Mucosa of descending colon (tissue), 3 donors: Measurements from ENCODE around the gene RCAN3. TPM values are rescaled to one million over a fixed set of nuclear protein-coding genes. Genes with fewer than 3 reads are reported as not detected.
"Not testable (repeated sequence)": the region's sequence is repeated elsewhere in the genome, so short reads cannot be mapped to it uniquely, and the experiment has no call there.

Experiments
- ATAC-seq: fragments of 200-7000 bp; cut with Tn5 transposase; one replicate; pipeline ENCODE4 v1.9.1; 2020; ENCODE audit warnings: mild to moderate bottlenecking, moderate library complexity
- DNase-seq, 3 donors: peaks; one replicate each; pipeline ENCODE4 v3.0.0-alpha.2; 2020
- H3K36me3 ChIP-seq: fragments of 200-600 bp; one replicate; pipeline ENCODE4 v1.8.0; 2021; ENCODE audit warnings: low read depth, mild to moderate bottlenecking
- H3K4me1 ChIP-seq: fragments of 200-600 bp; one replicate; pipeline ENCODE4 v1.8.0; 2021; ENCODE audit warnings: low read depth, mild to moderate bottlenecking
- H3K4me3 ChIP-seq: fragments of 200-600 bp; one replicate; pipeline ENCODE4 v1.8.0; 2021; ENCODE audit warnings: mild to moderate bottlenecking
- H3K9me3 ChIP-seq: fragments of 200-600 bp; one replicate; pipeline ENCODE4 v1.8.0; 2021; ENCODE audit warnings: mild to moderate bottlenecking
- CTCF ChIP-seq: fragments of 200-600 bp; IDR thresholded peaks from one replicate; pipeline ENCODE4 v1.8.0; 2022; ENCODE audit warnings: antibody characterized with exemption, mild to moderate bottlenecking
- intact Hi-C, 2 donors: fragments of 100-400 bp; cut with DNase I in 1 of 2; cut with micrococcal nuclease in 1 of 2; formaldehyde crosslinking; loops; one replicate each; pipeline versions ENCODE4 v1.11.0 to v1.11.1; 2022; cut with DNase I, micrococcal nuclease
- total RNA-seq, 3 donors: library from RNA; stranded (reverse); fragmentation: NEBNext Ultra II Directional in 2 of 3; extraction: Animal tissue kit (Norgen Biotek cat#: 25700) in 2 of 3; gene quantifications; one replicate each; pipeline versions ENCODE4 v1.2.1 to v1.2.4, GENCODE V29; 2021 to 2023
- donor health status: DM: no; HTN: no; CAD: no; lungs with moderate emphysema.
- donor health status: DM: no; HTN: no; CAD: no.
- donor health status: DM: no; HTN: yes; CAD: no.

Gene RCAN3
- total RNA-seq, 3 donors from 2014 or later: 9.2 to 15.0 (median 12.8) TPM

- peaks cover 9% of the 10 kb centered on the region for H3K4me1 ChIP-seq
- no peak for TF ChIP-seq CTCF
- no peaks in the 10 kb centered on the region for H3K36me3 ChIP-seq
- no peak for DNase-seq
- H3K9me3 ChIP-seq: no peaks in the 10 kb centered on the region
- ATAC-seq: peak; percentile 66
- H3K4me3 ChIP-seq: no peak overlapping the region
- intact Hi-C loops: no loop called here
Observed at GRCh38 chr1:24548070-24548469, 45.4 kb downstream of the RCAN3 start.

GRCh38 chr1:24549210-24549609 is 46.6 kb downstream of the RCAN3 start:
- DNase-seq, H3K4me3 ChIP-seq, H3K9me3 ChIP-seq, H3K36me3 ChIP-seq, intact Hi-C loops, ATAC-seq, H3K4me1 ChIP-seq: not testable (repeated sequence)

GRCh38 chr1:24551290-24551959 is 48.8 kb downstream of the RCAN3 start:
- no peaks in the 10 kb centered on the region for H3K36me3 ChIP-seq
- DNase-seq (peak in 2 of 3 donors; percentile 45 to 63), ATAC-seq (peak; percentile 44)
- H3K9me3 ChIP-seq: no peaks in the 10 kb centered on the region
- no peak overlapping the region for H3K4me3 ChIP-seq
- no peak for TF ChIP-seq CTCF
- H3K4me1 ChIP-seq: peaks cover 9% of the 10 kb centered on the region
- intact Hi-C loops: no loop called here

GRCh38 chr1:24551960-24552571 is 49.4 kb downstream of the RCAN3 start:
- no peak for ATAC-seq
- no peak for DNase-seq
- intact Hi-C loops: no loop called here
- no peaks in the 10 kb centered on the region for H3K36me3 ChIP-seq
- peaks cover 9% of the 10 kb centered on the region for H3K4me1 ChIP-seq
- no peak for TF ChIP-seq CTCF
- H3K9me3 ChIP-seq: no peaks in the 10 kb centered on the region
- H3K4me3 ChIP-seq: no peak overlapping the region

- no peaks in the 10 kb centered on the region for H3K9me3 ChIP-seq
- no peak for DNase-seq
- TF ChIP-seq CTCF: no peak
- intact Hi-C loops: no loop called here
- no peaks in the 10 kb centered on the region for H3K36me3 ChIP-seq
- H3K4me3 ChIP-seq: no peak overlapping the region
- peaks cover 9% of the 10 kb centered on the region for H3K4me1 ChIP-seq
- ATAC-seq: no peak
Observed at GRCh38 chr1:24553931-24554330, 51.3 kb downstream of the RCAN3 start.

- no peak for TF ChIP-seq CTCF
- no peaks in the 10 kb centered on the region for H3K36me3 ChIP-seq
- no peak overlapping the region for H3K4me3 ChIP-seq
- no peak for ATAC-seq
- no peaks in the 10 kb centered on the region for H3K9me3 ChIP-seq
- intact Hi-C loops: no loop called here
- H3K4me1 ChIP-seq: peaks cover 9% of the 10 kb centered on the region
- no peak for DNase-seq
Observed at GRCh38 chr1:24554714-24555113, 52.1 kb downstream of the RCAN3 start.
